Peyer's patch (tissue), 4 donors: ENCODE data around the gene TAS2R43. TPM values are rescaled to one million over a fixed set of nuclear protein-coding genes. Genes with fewer than 3 reads are reported as not detected.
"Not testable (repeated sequence)": the region's sequence is repeated elsewhere in the genome, so short reads cannot be mapped to it uniquely, and the experiment has no call there.

Source experiments
- DNase-seq, 3 donors: peaks; one replicate each; pipeline ENCODE4 v3.0.0-alpha.2; 2017 to 2019
- H3K27ac ChIP-seq, 4 donors: fragments of 200-600 bp; sonication (generic); one replicate each; pipeline ENCODE4 v1.5.1; 2016 to 2019
- H3K27me3 ChIP-seq, 2 donors: fragments of 200-600 bp; sonication (generic); one replicate each; pipeline ENCODE4 v1.5.1; 2019
- H3K36me3 ChIP-seq, 3 donors: fragments of 200-600 bp; sonication (generic); one replicate each; pipeline ENCODE4 v1.5.1; 2016 to 2019
- H3K4me1 ChIP-seq, 4 donors: fragments of 200-600 bp; sonication (generic); one replicate each; pipeline ENCODE4 v1.5.1; 2016 to 2019
- H3K4me3 ChIP-seq, 4 donors: fragments of 200-600 bp; sonication (generic); 1 replicate in 3 of 4; 2 replicates in 1 of 4; pipeline ENCODE4 v1.5.1; 2016 to 2019; ENCODE audit warnings: mild to moderate bottlenecking in 1 of 4
- H3K9me3 ChIP-seq, 4 donors: fragments of 200-600 bp; sonication (generic); one replicate each; pipeline ENCODE4 v1.5.1; 2016 to 2019; ENCODE audit warnings: mild to moderate bottlenecking in 1 of 4
- CTCF ChIP-seq, 6 experiments: fragments of 450-650 bp in 4 of 6; fragments of 200-600 bp in 2 of 6; sonication (generic) in 1 of 6; IDR thresholded peaks; one replicate each; pipeline ENCODE4 v1.5.1; 2017 to 2019; ENCODE audit warnings: antibody characterized with exemption in 6 of 6, mild to moderate bottlenecking in 3 of 6, moderate library complexity in 1 of 6
- POLR2A ChIP-seq, 2 donors: fragments of 450-650 bp; IDR thresholded peaks; one replicate each; pipeline ENCODE4 v1.5.1; 2017; ENCODE audit warnings: antibody characterized with exemption in 2 of 2, mild to moderate bottlenecking in 2 of 2, moderate library complexity in 2 of 2
- total RNA-seq, 4 donors: library from RNA; depleted of rRNA; stranded (reverse); fragments of >200 nt; gene quantifications; one replicate each; pipeline ENCODE4 v1.1.0, GENCODE V29; 2016

Gene TAS2R43
- total RNA-seq, 4 donors from 2014 or later = 2.1 to 7.4 (median 5.7) TPM

- Histone ChIP-seq H3K27me3 (no peaks in the 10 kb centered on the region), H3K4me1 (no peaks in the 10 kb centered on the region), H3K36me3 (no peaks in the 10 kb centered on the region), H3K27ac (no peak overlapping the region), H3K9me3 (no peaks in the 10 kb centered on the region), H3K4me3 (no peak overlapping the region)
- DNase-seq = no peak
- TF ChIP-seq POLR2A (IDR thresholded peaks at IDR 0.05) (no peak), CTCF (IDR thresholded peaks at IDR 0.05) (no peak)
These were observed 14.2 kb upstream of the TAS2R43 start for GRCh38 chr12:11106288-11106687.

GRCh38 chr12:11105546-11105945 is 13.4 kb upstream of the TAS2R43 start:
- no peak for DNase-seq
- TF ChIP-seq CTCF (IDR thresholded peaks at IDR 0.05) (no peak), POLR2A (IDR thresholded peaks at IDR 0.05) (no peak)

GRCh38 chr12:11094910-11095309 is 2.8 kb upstream of the TAS2R43 start:
- not testable (repeated sequence) for H3K4me1 ChIP-seq, H3K9me3 ChIP-seq, H3K27ac ChIP-seq, H3K4me3 ChIP-seq, DNase-seq, H3K36me3 ChIP-seq, H3K27me3 ChIP-seq

More at GRCh38 chr12:11105546-11105945, 13.4 kb upstream of the TAS2R43 start:
- Histone ChIP-seq H3K27ac (no peak overlapping the region), H3K36me3 (no peaks in the 10 kb centered on the region), H3K4me3 (no peak overlapping the region), H3K4me1 (no peaks in the 10 kb centered on the region), H3K27me3 (no peaks in the 10 kb centered on the region), H3K9me3 (no peaks in the 10 kb centered on the region)

GRCh38 chr12:11089246-11089645 is 2.9 kb downstream of the TAS2R43 start:
- Histone ChIP-seq H3K27me3 (no peaks in the 10 kb centered on the region), H3K4me1 (no peaks in the 10 kb centered on the region), H3K9me3 (no peaks in the 10 kb centered on the region), H3K4me3 (no peak overlapping the region), H3K27ac (no peak overlapping the region), H3K36me3 (no peaks in the 10 kb centered on the region)
- DNase-seq = no peak
- TF ChIP-seq POLR2A (IDR thresholded peaks at IDR 0.05) (no peak), CTCF (IDR thresholded peaks at IDR 0.05) (no peak)

GRCh38 chr12:11085419-11085818 is 6.7 kb downstream of the TAS2R43 start:
- Histone ChIP-seq H3K27me3 (no peaks in the 10 kb centered on the region), H3K4me1 (no peaks in the 10 kb centered on the region), H3K36me3 (no peaks in the 10 kb centered on the region), H3K9me3 (peaks cover 0 to 9% (median 0%) of the 10 kb centered on the region in 4 donors), H3K4me3 (no peak overlapping the region), H3K27ac (no peak overlapping the region)
- TF ChIP-seq CTCF (IDR thresholded peaks at IDR 0.05) = no peak
- TF ChIP-seq POLR2A (IDR thresholded peaks at IDR 0.05) = no peak
- DNase-seq = no peak

GRCh38 chr12:11081987-11082386 is 10.1 kb downstream of the TAS2R43 start:
- H3K27ac ChIP-seq = no peak overlapping the region
- no peak overlapping the region for H3K4me3 ChIP-seq
- no peaks in the 10 kb centered on the region for H3K4me1 ChIP-seq
- no peaks in the 10 kb centered on the region for H3K36me3 ChIP-seq
- H3K9me3 ChIP-seq = peaks cover 0 to 9% (median 0%) of the 10 kb centered on the region in 4 donors
- DNase-seq = no peak
- H3K27me3 ChIP-seq = no peaks in the 10 kb centered on the region
- TF ChIP-seq POLR2A (IDR thresholded peaks at IDR 0.05) (no peak), CTCF (IDR thresholded peaks at IDR 0.05) (no peak)
